ENCODE results near the gene SLC35A2.

SLC35A2 gene

DNA sequence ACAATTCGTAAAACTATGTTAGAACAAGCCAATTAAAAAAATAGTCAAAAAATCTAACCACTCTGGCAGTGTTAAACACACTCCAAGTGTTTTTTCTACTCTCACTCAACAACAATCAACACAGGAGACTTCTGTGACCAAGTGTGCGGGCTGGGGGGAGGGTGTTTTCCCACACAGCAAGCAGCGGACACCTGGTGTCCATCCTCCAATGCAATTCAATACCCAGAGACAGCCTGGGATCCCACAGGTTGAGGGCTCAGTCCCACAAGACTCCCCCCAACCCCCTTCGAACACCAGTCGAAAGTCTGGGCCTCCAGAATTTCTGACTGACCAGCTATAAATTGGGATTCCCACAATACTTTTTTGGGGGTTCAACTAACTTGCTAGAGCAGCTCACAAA, 15.7 kb upstream of the SLC35A2 start:
- no peak for DNase-seq

- no peak for DNase-seq
These were observed 12.8 kb upstream of the SLC35A2 start for GRCh38 chrX:48924270-48924669.

DNA sequence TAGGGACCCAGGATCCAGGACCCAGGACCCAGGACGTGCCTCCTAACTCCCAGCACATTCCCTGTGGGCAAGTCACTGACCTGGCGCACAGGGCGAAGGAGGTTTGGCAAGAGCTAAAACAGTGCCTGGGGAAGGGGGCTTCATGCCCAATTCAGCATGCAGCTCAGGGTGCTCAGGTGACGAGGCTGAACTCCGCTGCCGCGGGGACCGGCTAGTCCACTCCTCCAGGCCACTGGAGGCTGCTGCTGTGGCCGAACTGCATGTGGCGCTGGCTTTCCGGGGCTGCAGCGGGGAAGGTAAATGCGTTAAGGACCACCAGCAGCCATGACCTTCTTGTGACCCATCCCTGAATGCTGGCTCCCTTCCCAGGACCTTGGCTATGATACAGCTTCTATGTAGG, 12.3 kb upstream of the SLC35A2 start:
- DNase-seq = no peak

DNA sequence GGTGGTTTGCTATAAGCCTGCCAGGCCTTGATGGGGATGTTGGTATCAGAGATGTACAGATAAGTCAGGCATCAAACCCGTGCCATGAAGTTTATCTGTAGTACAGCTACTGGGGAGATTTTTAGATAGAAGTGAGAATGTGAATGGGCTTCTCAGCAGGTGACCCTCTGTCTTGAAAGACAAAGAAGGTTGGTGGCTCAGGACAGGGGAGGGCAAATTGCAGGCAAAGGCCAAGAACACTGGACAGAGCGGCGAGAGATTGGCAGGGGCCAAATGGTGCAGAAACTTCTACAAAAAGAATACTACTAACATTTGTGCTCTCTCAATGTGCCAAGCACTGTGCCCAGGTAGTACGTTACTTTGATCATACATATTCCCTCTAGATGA, 9.3 kb upstream of the SLC35A2 start:
- no peak for DNase-seq

DNA sequence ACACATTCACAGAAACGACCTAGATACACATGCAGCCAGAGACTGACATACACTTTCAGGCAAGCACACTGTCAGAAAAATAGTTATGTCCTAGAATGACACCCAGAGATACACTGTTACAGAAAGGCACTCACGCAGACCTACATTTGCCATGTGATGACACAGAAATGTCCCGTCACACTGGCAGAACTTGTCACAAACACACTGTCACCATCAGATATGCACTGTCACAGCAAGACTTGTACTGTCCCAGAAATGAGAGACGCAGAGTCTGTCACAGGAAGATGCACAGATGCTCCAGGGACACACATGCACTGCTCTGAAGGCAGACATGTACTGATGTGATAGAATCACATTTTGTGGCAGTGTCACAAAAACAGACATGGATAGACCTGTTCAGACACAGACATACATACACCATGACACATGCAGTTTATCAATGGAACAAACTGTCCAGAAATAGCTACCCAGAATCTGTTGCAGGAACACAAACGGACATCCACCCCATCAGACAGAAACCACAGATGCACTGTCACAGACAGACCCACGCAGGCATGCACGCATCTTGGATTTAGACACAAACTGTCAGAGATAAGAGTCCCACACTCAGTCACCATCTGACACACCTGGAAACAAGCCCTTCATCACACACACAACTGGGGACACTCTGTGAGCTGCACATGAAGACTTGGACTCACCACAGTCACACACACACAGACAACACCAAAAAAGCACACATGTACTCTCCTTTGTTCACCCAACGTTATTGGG, 8.7 kb upstream of the SLC35A2 start:
- DNase-seq = no peak

- no peak for DNase-seq
These were observed 8.0 kb upstream of the SLC35A2 start for GRCh38 chrX:48919360-48919841.

DNA sequence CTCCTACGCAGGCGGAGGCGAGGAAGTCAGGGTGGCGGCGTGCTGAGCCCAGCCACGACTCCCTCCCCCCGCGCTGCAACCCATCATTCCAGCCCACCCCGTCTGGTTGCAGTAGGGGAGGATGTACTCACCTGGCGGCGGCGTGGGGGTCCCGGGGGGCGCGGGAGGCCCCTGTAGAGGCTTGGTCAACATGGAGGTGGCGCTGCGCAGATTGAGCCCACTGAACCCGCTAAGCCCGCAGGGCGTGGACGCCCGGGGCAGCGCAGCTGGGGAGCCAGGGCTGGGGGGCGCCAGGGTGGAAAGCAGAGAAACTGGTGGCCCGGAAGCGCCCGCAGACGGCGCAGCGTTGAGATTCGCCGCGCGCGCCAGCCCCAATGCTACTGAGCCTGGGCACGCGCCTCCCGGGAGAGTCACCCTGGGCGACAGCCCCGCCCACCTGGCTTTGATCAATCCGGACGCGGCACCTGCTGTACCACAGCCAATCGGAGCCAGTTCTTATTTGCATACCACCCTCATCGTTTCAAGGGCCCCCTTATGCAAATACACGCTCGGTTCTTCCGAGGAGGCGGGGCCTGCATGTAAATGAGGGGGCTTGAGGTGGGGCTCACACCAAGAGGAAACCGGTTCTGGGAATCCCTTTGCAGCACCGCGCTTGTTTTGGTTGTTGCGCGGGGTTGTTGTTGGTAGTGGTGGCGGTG, 7.3 kb upstream of the SLC35A2 start, which contains the start of gene PIM2:
PIM2 (minus strand) TSS at position 382 of the 698 bp plus-strand sequence; CDS start at position 192, 190 bp downstream.
- peak; percentile 88 for DNase-seq

- no peak for DNase-seq
These were observed 6.8 kb upstream of the SLC35A2 start for GRCh38 chrX:48918301-48918642.

DNA sequence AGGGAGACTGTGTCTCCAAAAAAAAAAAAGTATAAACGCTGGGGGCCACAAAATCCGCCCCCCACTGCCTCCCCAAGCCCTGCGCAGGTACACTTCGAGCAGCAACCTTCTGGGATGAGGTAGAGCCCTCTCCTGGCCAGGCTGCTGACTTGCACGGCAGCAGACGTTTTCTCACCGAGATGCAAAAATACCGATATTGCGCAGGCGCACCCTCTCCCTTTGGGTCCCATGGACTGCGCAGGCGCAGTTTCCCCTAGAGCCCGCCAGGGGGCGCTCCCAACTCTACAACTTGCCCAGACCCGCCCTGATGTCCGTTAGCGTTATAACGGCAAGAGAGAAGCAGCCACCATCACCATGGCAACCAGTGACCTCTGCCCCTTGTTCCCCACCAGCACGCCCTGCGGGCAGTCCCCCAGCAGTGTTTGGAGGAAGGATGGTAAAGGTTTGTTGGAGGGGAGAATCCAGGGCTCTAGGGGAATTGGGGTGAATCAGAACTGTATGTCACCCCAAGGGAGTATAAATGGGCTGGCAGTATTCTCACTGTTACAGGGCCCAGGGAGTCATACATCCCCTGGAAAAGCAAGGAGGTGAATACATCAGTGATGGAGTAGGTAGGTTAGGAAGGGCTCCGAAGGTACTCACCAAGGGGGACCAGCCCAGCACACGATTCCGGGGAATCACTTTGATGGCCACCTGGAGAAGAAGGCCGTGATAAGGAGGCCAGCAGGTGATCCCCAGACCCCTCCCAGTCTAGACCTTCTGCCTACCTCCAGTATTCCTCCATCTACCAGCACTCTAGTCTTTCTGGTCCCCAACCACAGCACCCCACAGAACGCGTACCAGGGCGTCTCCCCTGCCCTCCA, 5.9 kb upstream of the SLC35A2 start:
- DNase-seq = peak; percentile 89

GRCh38 chrX:48914593-48915493, 3.4 kb upstream of the SLC35A2 start:
- DNase-seq = no peak

- DNase-seq = no peak
These were observed 2.3 kb upstream of the SLC35A2 start for GRCh38 chrX:48913605-48914366.

- no peak for DNase-seq
These were observed 477 bp downstream of the SLC35A2 start for GRCh38 chrX:48910926-48911411.

DNA sequence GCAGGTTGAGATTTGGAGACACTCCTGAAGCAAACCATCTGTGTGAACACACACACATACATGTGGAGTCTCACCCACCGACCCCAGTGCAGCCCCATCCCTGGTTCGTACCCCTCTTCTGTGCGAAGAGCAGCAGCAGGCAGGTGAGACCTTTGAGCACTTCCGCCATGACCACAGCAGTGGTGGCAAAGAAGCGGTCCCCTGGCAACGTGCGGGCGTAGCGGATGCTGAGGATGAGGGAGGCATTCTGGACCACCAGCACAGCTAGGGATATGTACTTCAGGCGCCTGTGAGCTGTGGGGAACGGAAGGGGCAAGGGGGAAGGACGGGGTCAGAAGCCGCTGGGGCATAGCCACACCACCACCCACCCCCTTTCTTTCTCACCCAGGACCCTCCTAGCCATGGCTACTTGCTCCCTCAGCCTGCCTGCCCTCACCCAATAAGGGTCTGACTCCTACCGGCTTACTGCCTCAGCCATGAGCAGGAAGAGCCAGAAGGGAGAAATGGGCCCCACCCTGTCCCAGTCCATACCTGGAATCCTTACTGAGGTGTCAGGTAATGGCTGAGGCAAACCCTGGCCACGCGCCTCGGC, 1.6 kb downstream of the SLC35A2 start:
- DNase-seq = no peak

DNA sequence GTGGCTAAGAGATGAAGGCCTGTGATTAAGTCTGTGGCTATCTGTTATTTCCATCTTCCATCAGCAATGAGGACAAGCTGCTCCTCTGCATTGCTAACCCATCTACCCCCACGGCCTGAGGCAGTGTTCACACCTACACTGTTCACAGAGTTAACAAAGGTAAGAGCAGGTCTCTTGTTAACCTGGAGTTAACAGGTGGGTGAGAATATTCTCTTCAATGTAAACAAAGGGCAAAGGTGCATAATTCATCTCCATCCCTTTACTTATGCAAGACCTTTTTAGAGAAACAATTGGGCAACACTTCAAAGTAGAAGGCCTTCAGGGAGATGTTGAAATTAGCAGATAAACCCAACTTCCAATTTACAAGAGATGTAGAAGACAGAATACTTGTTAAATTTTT, 2.8 kb downstream of the SLC35A2 start:
- DNase-seq = no peak

DNA sequence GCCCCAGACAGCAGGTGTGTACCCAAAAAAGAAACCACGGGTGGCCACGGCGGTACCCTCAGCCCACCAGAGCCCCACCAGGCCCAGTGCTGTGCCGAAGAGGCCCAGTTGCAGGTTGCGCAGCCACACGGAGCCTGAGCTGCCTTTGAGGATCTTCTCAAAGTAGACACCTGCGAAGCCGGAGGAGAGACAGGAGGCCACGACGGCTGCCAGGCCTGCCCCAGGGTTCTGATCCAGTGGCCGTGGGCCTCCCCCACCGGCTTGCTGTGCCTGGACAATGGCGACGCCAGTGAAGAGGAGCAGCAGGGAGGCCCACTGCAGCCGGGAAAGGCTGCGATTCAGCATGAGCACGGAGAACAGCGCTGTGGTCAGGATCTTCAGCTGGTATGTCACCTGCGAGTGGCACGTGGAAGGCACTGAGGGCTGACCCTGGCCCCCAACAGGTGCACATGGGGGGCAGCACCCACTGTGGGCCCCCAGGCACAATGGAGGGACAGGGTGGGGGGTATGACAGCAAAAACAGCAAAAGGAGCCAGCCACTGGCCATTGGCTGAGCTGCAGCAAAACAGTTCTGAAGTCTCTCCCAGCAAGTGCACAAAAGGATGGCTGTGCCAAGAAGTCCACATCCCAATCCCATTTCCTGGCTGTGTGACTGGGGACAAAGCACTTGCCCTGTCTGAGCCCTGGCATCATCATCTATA, 6.2 kb downstream of the SLC35A2 start:
- no peak for DNase-seq

GRCh38 chrX:48904626-48905025, 6.8 kb downstream of the SLC35A2 start:
- no peak for DNase-seq

- no peak for DNase-seq
These were observed 7.3 kb downstream of the SLC35A2 start for GRCh38 chrX:48904180-48904579.

GRCh38 chrX:48903290-48903689, 8.2 kb downstream of the SLC35A2 start:
- DNase-seq = no peak

- no peak for DNase-seq
These were observed 8.7 kb downstream of the SLC35A2 start for GRCh38 chrX:48902776-48903175.

GRCh38 chrX:48902135-48902534, 9.3 kb downstream of the SLC35A2 start:
- no peak for DNase-seq

Measured in activated T-cell treated with anti-CD3 and anti-CD28 coated beads, Interleukin-2, amount 50 U/mL, for 1 hour (primary cell).